ENCODE measurements around the gene ZNF679.
"Not testable (repeated sequence)": the region's sequence is repeated elsewhere in the genome, so short reads cannot be mapped to it uniquely, and the experiment has no call there.

Gene ZNF679

DNA sequence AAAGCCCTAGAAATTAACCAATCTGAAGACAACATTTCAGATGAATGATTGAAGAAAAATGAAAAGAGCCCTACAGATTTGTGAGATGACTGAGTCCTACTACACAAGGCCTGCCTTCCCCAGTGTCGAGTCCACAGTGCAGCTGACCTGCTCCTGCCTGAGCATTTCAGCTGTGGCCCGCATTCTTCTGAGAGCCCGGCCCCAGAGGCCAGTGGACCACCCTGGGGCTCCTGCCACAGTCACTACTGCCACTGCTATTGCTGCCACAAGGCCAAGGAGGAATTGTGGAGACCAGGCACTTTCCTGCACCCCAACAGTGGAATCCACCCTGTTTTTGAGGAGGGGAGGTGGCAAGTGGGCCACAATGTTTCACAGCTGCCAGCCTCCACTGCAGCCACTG lies 40.9 kb upstream of the ZNF679 start:
- DNase-seq (ENCODE audit: low read depth), result no peak
- no peak overlapping the region for H3K4me3 ChIP-seq (ENCODE audit: control insufficient read depth, low read depth, low read length)
- TF ChIP-seq, protein P1, sequence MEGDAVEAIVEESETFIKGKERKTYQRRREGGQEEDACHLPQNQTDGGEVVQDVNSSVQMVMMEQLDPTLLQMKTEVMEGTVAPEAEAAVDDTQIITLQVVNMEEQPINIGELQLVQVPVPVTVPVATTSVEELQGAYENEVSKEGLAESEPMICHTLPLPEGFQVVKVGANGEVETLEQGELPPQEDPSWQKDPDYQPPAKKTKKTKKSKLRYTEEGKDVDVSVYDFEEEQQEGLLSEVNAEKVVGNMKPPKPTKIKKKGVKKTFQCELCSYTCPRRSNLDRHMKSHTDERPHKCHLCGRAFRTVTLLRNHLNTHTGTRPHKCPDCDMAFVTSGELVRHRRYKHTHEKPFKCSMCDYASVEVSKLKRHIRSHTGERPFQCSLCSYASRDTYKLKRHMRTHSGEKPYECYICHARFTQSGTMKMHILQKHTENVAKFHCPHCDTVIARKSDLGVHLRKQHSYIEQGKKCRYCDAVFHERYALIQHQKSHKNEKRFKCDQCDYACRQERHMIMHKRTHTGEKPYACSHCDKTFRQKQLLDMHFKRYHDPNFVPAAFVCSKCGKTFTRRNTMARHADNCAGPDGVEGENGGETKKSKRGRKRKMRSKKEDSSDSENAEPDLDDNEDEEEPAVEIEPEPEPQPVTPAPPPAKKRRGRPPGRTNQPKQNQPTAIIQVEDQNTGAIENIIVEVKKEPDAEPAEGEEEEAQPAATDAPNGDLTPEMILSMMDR (IDR thresholded peaks at IDR 0.05; ENCODE audit: control insufficient read depth, insufficient read depth, low read depth, low read length, missing control alignments), result no peak

DNA sequence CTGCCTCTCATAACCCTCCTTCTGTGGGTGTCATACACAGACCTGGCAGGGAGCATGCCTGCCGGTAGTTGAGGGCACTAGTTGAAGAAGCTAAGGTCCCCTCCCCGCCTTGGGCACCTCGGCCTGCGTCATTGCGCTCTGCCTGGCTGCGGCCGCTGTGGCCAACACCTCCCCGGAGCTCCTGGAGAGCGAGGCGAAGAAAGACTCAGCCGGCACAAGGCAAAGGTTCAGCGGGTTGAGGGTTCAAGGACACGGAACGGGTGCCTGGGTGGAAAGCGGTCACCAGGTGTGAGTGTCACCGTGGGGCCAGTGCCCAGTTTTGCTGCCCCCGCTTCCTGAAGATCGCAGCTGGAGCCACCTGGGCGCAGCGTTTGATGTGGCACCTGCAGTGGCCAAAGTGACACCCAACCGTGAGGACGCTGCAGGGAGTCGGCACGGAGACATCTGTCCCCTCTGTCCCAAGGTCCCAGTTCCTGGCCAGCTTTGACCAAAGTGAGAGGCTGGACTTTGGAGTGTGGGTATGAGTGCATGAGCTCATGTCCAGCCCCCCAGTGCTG lies 36.0 kb upstream of the ZNF679 start:
- no peak overlapping the region for H3K4me3 ChIP-seq (ENCODE audit: control insufficient read depth, low read depth, low read length)
- DNase-seq (ENCODE audit: low read depth), result no peak
- TF ChIP-seq, protein P1 (IDR thresholded peaks at IDR 0.05; ENCODE audit: control insufficient read depth, insufficient read depth, low read depth, low read length, missing control alignments), result no peak

DNA sequence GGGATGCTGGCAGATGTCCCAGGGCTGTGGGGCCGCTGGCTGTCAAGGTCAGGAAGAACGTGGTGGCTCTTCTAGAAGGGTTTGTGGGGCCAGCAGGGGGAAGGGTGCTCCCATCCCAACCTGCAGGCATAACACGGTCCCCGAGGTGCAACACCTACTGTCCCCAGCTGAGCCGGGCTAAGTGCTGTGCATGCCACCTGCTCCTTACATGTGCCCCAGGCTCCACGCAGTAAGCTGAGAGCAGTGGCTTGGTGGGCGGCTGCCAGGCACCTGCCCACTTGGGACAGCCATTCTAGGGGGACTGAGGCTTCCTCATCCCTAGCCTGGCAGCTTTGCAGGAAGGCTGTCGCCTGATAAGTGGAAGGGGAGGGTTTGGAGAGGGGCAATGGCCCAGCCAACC lies 35.5 kb upstream of the ZNF679 start:
- no peak overlapping the region for H3K4me3 ChIP-seq (ENCODE audit: control insufficient read depth, low read depth, low read length)
- TF ChIP-seq, protein P1 (IDR thresholded peaks at IDR 0.05; ENCODE audit: control insufficient read depth, insufficient read depth, low read depth, low read length, missing control alignments), result no peak
- no peak for DNase-seq (ENCODE audit: low read depth)

DNA sequence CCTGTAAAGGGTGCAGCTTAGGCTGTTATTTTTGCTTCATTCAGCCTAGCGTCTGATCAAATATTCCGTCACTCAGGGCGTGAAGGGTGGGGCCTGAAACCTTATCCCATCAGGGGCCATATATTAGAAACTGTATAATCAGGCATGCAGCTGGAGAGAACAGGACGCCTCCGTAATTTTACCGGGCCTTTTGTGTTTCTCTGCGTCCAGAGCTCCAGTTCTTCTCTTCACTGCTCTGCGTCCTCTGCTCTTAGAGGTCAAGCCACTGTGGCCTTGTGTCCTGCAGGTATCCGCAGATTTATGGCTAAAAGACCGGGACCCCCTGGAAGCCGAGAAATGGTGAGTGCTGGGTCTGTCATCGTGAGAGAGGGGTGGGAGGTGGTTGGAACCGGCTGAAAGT lies 21.4 kb upstream of the ZNF679 start, which contains the start of gene ZNF735:
TSS of gene ZNF735 (plus strand) at position 301 of the 400 bp plus-strand sequence. CDS start at position 301, 0 bp downstream.
- H3K4me3 ChIP-seq (ENCODE audit: control insufficient read depth, low read depth, low read length), result no peak within 1 kb of the TSS
- no peak for DNase-seq (ENCODE audit: low read depth)
- TF ChIP-seq, protein P1 (IDR thresholded peaks at IDR 0.05; ENCODE audit: control insufficient read depth, insufficient read depth, low read depth, low read length, missing control alignments), result no peak

DNA sequence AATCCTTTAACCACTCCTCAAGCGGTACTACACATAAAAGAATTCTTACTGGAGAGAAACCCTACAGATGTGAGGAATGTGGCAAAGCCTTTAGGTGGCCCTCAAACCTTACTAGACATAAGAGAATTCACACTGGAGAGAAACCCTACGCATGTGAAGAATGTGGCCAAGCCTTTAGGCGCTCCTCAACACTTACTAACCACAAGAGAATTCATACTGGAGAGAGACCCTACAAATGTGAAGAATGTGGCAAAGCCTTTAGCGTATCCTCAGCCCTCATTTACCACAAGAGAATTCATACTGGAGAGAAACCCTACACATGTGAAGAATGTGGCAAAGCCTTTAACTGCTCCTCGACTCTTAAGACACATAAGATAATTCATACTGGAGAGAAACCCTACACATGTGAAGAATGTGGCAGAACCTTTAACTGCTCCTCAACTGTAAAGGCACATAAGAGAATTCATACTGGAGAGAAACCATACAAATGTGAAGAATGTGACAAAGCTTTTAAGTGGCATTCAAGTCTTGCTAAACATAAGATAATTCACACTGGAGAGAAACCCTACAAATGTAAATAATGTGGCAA lies 8.5 kb upstream of the ZNF679 start:
- not testable (repeated sequence) for H3K4me3 ChIP-seq (ENCODE audit: control insufficient read depth, low read depth, low read length); DNase-seq (ENCODE audit: low read depth)

DNA sequence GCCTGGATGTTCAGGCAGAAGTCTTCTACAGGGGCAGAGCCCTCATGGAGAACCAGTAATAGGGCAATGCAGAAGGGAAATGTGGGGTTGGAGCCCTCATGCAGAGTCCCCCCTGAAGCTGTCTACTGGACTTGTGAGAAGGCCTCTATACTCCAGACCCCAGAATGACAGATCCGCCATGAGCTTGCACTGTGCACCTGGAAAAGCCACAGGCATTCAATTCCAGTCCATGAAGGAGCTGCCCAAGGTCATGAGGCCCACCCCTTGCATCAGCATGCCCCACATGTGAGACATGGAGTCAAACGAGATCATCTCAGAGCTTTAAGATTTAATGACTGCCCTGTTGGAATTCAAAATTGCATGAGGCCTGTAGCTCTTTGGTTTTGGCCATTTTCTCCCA lies 4.9 kb upstream of the ZNF679 start:
- TF ChIP-seq, protein P1 (IDR thresholded peaks at IDR 0.05; ENCODE audit: control insufficient read depth, insufficient read depth, low read depth, low read length, missing control alignments), result no peak
- DNase-seq (ENCODE audit: low read depth), result no peak
- no peak overlapping the region for H3K4me3 ChIP-seq (ENCODE audit: control insufficient read depth, low read depth, low read length)

DNA sequence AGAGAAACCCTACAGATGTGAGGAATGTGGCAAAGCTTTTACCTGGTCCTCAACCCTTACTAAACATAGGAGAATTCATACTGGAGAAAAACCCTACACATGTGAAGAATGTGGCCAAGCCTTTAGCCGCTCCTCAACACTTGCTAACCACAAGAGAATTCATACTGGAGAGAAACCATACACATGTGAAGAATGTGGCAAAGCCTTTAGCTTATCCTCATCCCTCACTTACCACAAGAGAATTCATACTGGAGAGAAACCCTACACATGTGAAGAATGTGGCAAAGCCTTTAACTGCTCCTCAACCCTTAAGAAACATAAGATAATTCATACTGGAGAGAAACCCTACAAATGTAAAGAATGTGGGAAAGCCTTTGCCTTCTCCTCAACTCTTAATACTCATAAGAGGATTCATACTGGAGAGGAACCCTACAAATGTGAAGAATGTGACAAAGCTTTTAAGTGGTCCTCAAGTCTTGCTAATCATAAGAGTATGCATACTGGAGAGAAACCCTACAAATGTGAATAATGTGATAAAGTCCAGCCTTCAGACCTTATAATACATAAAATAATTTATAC lies 38.2 kb downstream of the ZNF679 start:
- no peak overlapping the region for H3K4me3 ChIP-seq (ENCODE audit: control insufficient read depth, low read depth, low read length)
- no peak for DNase-seq (ENCODE audit: low read depth)
- TF ChIP-seq, protein P1 (IDR thresholded peaks at IDR 0.05; ENCODE audit: control insufficient read depth, insufficient read depth, low read depth, low read length, missing control alignments), result no peak
